Kidney (tissue), 14 donors: Measurements from ENCODE around the gene SLAMF9. TPM values are rescaled to one million over a fixed set of nuclear protein-coding genes. Genes with fewer than 3 reads are reported as not detected.

ENCODE experiments used
- DNase-seq, 5 donors: peaks; one replicate each; pipeline ENCODE4 v3.0.0-alpha.2; 2013 to 2020
- FAIRE-seq: peaks from 2 replicates; lab custom pipeline; 2012; peaks lifted over from hg19 to GRCh38; lab: Jason Lieb, UNC
- H3K27ac ChIP-seq, 2 donors: one replicate each; pipeline ENCODE4 v1.7.0; 2013; ENCODE audit warnings: low read depth in 2 of 2, low read length in 2 of 2, inconsistent platforms in 1 of 2
- H3K27me3 ChIP-seq: one replicate; pipeline ENCODE4 v1.7.1; 2013; ENCODE audit warnings: low read length, inconsistent platforms; ENCODE audit not compliant: control insufficient read depth, insufficient read depth
- H3K36me3 ChIP-seq, 3 donors: one replicate each; pipeline versions ENCODE4 v1.7.0 to v1.7.1; 2013; ENCODE audit warnings: low read length in 3 of 3, control low read depth in 1 of 3, inconsistent platforms in 1 of 3; ENCODE audit not compliant: insufficient read depth in 3 of 3, control insufficient read depth in 2 of 3
- H3K4me1 ChIP-seq, 3 donors: one replicate each; pipeline versions ENCODE4 v1.7.0 to v1.7.1; 2013; ENCODE audit warnings: low read length in 3 of 3, inconsistent platforms in 1 of 3, low read depth in 1 of 3; ENCODE audit not compliant: control insufficient read depth in 2 of 3, insufficient read depth in 2 of 3
- H3K4me3 ChIP-seq, 3 donors: one replicate each; pipeline versions ENCODE4 v1.7.0 to v1.8.1; 2013; ENCODE audit warnings: low read length in 3 of 3, control low read depth in 1 of 3, inconsistent platforms in 1 of 3
- H3K9ac ChIP-seq, 3 donors: one replicate each; pipeline versions ENCODE4 v1.7.0 to v1.7.1; 2013; ENCODE audit warnings: low read length in 3 of 3, control low read depth in 1 of 3, inconsistent platforms in 1 of 3
- H3K9me3 ChIP-seq, 3 donors: one replicate each; pipeline versions ENCODE4 v1.7.0 to v1.7.1; 2013; ENCODE audit warnings: low read length in 3 of 3, control low read depth in 1 of 3, inconsistent platforms in 1 of 3; ENCODE audit not compliant: control insufficient read depth in 2 of 3, insufficient read depth in 1 of 3
- intact Hi-C: fragments of 100-400 bp; cut with DNase I; formaldehyde crosslinking; loops from one replicate; pipeline ENCODE4 v1.11.1; 2022
- polyA plus RNA-seq: library from polyadenylated mRNA; stranded (reverse); fragments of 350-450 nt; fragmentation: Illumina TruSeq; extraction: RNeasy Lipid Tissue Mini Kit (QIAGEN cat#74804); gene quantifications from one replicate; pipeline ENCODE4 v1.2.3, GENCODE V29; 2014; ENCODE audit warnings: low read depth, low replicate concordance; ENCODE audit not compliant: insufficient read depth
- total RNA-seq: library from RNA; stranded (reverse); fragmentation: NEBNext Ultra II Directional; extraction: Animal tissue kit (Norgen Biotek cat#: 25700); gene quantifications from one replicate; pipeline ENCODE4 v1.2.1, GENCODE V29; 2021
- TF ChIP-seq, protein P1 (sequence below): IDR thresholded peaks from 3 replicates; pipeline ENCODE4 v1.5.1; 2012; ENCODE audit warnings: mild to moderate bottlenecking, moderate library complexity, borderline replicate concordance; ENCODE audit not compliant: insufficient read depth; ENCODE audit errors: extremely low read depth
- donor health status: control.
- donor health status: control.
- donor health status: control.
- donor health status: control.
- donor health status: control.
- donor health status: DM: yes; HTN: yes; CAD: no.
- donor health status: Normal renal cell carcinoma (clear cell type).

The SLAMF9 gene
- total and polyA plus RNA-seq, 2 donors from 2014 or later, result not detected

- TF ChIP-seq, protein P1, sequence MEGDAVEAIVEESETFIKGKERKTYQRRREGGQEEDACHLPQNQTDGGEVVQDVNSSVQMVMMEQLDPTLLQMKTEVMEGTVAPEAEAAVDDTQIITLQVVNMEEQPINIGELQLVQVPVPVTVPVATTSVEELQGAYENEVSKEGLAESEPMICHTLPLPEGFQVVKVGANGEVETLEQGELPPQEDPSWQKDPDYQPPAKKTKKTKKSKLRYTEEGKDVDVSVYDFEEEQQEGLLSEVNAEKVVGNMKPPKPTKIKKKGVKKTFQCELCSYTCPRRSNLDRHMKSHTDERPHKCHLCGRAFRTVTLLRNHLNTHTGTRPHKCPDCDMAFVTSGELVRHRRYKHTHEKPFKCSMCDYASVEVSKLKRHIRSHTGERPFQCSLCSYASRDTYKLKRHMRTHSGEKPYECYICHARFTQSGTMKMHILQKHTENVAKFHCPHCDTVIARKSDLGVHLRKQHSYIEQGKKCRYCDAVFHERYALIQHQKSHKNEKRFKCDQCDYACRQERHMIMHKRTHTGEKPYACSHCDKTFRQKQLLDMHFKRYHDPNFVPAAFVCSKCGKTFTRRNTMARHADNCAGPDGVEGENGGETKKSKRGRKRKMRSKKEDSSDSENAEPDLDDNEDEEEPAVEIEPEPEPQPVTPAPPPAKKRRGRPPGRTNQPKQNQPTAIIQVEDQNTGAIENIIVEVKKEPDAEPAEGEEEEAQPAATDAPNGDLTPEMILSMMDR, result no peak
- Histone ChIP-seq H3K9ac (no peak overlapping the region), H3K27me3 (no peaks in the 10 kb centered on the region), H3K27ac (no peak overlapping the region), H3K4me3 (no peak overlapping the region), H3K4me1 (peaks cover 0 to 26% (median 9%) of the 10 kb centered on the region in 3 donors), H3K36me3 (peaks cover 0 to 28% (median 19%) of the 10 kb centered on the region in 3 donors), H3K9me3 (no peaks in the 10 kb centered on the region)
- no peak for FAIRE-seq
- intact Hi-C loops, result no loop called here
- DNase-seq, result no peak
Observed at GRCh38 chr1:159918352-159919200, 35.5 kb downstream of the SLAMF9 start.

- TF ChIP-seq, protein P1, result no peak
- H3K9me3 ChIP-seq, result no peaks in the 10 kb centered on the region
- peaks cover 0 to 28% (median 19%) of the 10 kb centered on the region in 3 donors for H3K36me3 ChIP-seq
- H3K4me3 ChIP-seq, result no peak overlapping the region
- no peak overlapping the region for H3K27ac ChIP-seq
- intact Hi-C loops, result no loop called here
- no peaks in the 10 kb centered on the region for H3K27me3 ChIP-seq
- peaks cover 0 to 21% (median 6%) of the 10 kb centered on the region in 3 donors for H3K4me1 ChIP-seq
- FAIRE-seq (no peak), DNase-seq (peak in 1 of 5 donors; percentile 47)
- H3K9ac ChIP-seq, result no peak overlapping the region
Observed at GRCh38 chr1:159917533-159918351, 36.3 kb downstream of the SLAMF9 start.

DNA sequence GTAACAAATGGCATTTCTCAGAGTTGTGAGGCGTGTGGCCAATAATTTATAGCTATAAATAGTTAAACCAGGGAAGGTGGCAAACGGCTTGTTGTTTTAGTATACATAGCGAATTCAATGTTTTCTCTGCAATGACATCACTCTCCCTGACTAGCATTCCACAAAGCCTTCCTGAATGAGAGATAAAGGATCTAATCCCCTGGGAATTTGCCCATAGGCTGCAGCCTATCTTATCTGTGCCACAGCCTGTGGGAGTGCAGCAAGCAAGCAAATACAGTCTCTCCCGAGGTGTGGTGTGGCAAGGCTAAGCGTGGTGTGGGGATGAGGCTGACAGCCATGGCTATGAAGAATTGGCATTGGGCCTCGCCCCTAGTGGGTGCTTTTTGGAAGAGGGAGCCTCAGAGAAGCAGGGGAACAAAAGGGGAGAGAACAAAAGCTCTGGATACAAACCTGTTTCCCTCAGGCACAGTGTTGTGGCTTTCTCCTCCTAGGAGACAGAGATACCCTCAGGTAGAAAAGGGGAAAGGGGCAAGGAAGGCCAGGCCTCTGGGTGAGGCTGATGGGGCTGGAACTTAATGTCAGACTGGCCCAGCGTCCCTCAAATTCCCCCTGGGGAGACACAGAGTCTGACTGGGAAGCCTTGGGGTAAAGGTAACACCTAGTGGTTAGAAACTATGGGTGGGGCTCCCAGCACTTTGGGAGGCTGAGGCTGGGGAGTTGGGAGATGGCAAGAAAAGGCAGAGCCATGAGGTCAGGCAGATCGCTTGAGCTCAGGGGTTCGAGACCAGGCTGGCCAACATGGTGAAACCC, 37.6 kb downstream of the SLAMF9 start:
- Histone ChIP-seq H3K27ac (peak overlapping the region; percentile 29 to 42), H3K4me1 (peaks cover 0 to 12% (median 0%) of the 10 kb centered on the region in 3 donors), H3K27me3 (no peaks in the 10 kb centered on the region), H3K9me3 (no peaks in the 10 kb centered on the region), H3K36me3 (peaks cover 0 to 28% (median 19%) of the 10 kb centered on the region in 3 donors), H3K4me3 (no peak overlapping the region), H3K9ac (no peak overlapping the region)
- TF ChIP-seq, protein P1, result no peak
- intact Hi-C loops, result no loop called here
- FAIRE-seq (no peak), DNase-seq (peak in 4 of 5 donors; percentile 38 to 71 (median 65))
